SK-N-MC (cell line): ENCODE measurements around the gene VWA7.

Experiments
- EZH2 ChIP-seq: fragments of 200-600 bp; sonication (generic); IDR thresholded peaks from one replicate; pipeline ENCODE4 v1.6.1; 2017; ENCODE audit warnings: antibody characterized with exemption
- FOXP2 ChIP-seq: optimal IDR thresholded peaks from 2 replicates; pipeline ENCODE3; 2011; ENCODE audit warnings: mild to moderate bottlenecking, moderate library complexity; ENCODE audit not compliant: insufficient read depth; ENCODE audit errors: extremely low read length, control extremely low read depth
- POLR2AphosphoS5 ChIP-seq: IDR thresholded peaks from 2 replicates; pipeline ENCODE4 v1.6.1; 2012; ENCODE audit warnings: mild to moderate bottlenecking, low read depth, low read length, borderline replicate concordance

GRCh38 chr6:31791324-31792089 lies 14.4 kb upstream of the VWA7 start:
- TF ChIP-seq POLR2AphosphoS5 = no peak
- TF ChIP-seq EZH2 = no peak
- no peak for TF ChIP-seq FOXP2
